ENCODE measurements around the gene ABHD4. TPM values are rescaled to one million over a fixed set of nuclear protein-coding genes. Genes with fewer than 3 reads are reported as not detected.

Gene ABHD4
- total and polyA plus RNA-seq, 4 donors = 9.0 to 32.9 (median 11.1) TPM

GRCh38 chr14:22610931-22611330 is 12.8 kb downstream of the ABHD4 start:
- Histone ChIP-seq H3K27me3 (ENCODE audit: control insufficient read depth in 4 of 4, insufficient read depth in 4 of 4, low read length in 3 of 4) (no peaks in the 10 kb centered on the region), H3K36me3 (ENCODE audit: control insufficient read depth in 4 of 4, insufficient read depth in 3 of 4, low read depth in 1 of 4, low read length in 3 of 4) (peaks cover 16 to 58% (median 40%) of the 10 kb centered on the region in 4 donors), H3K4me3 (ENCODE audit: low read depth in 1 of 3, low read length in 3 of 3) (no peak overlapping the region), H3K27ac (ENCODE audit: low read depth in 1 of 2, low read length in 2 of 2) (no peak overlapping the region), H3K4me1 (ENCODE audit: control insufficient read depth in 4 of 4, insufficient read depth in 4 of 4, low read length in 3 of 4) (peaks cover 0 to 3% (median 0%) of the 10 kb centered on the region in 4 donors), H3K9ac (ENCODE audit: low read depth in 1 of 2, low read length in 2 of 2) (no peak overlapping the region), H3K9me3 (ENCODE audit: control insufficient read depth in 4 of 4, low read length in 3 of 4) (no peaks in the 10 kb centered on the region)
- WGBS = 97% methylated on average over 2 of the region's 2 CpGs
- TF ChIP-seq RAD21 (IDR thresholded peaks at IDR 0.05) (no peak), RXRA (IDR thresholded peaks at IDR 0.05) (no peak), GABPA (IDR thresholded peaks at IDR 0.05 in 1 of 2, conservative IDR thresholded peaks at IDR 0.05 in 1 of 2) (no peak), REST (IDR thresholded peaks at IDR 0.05) (no peak)
- no peak for DNase-seq (ENCODE audit: low spot score)

GRCh38 chr14:22613106-22613695 is 15.1 kb downstream of the ABHD4 start:
- Histone ChIP-seq H3K4me1 (ENCODE audit: control insufficient read depth in 4 of 4, insufficient read depth in 4 of 4, low read length in 3 of 4) (peaks cover 0 to 3% (median 0%) of the 10 kb centered on the region in 4 donors), H3K4me3 (ENCODE audit: low read depth in 1 of 3, low read length in 3 of 3) (no peak overlapping the region), H3K27ac (ENCODE audit: low read depth in 1 of 2, low read length in 2 of 2) (no peak overlapping the region), H3K9ac (ENCODE audit: low read depth in 1 of 2, low read length in 2 of 2) (no peak overlapping the region), H3K27me3 (ENCODE audit: control insufficient read depth in 4 of 4, insufficient read depth in 4 of 4, low read length in 3 of 4) (no peaks in the 10 kb centered on the region), H3K36me3 (ENCODE audit: control insufficient read depth in 4 of 4, insufficient read depth in 3 of 4, low read depth in 1 of 4, low read length in 3 of 4) (peaks cover 12 to 35% (median 26%) of the 10 kb centered on the region in 4 donors), H3K9me3 (ENCODE audit: control insufficient read depth in 4 of 4, low read length in 3 of 4) (no peaks in the 10 kb centered on the region)
- WGBS = 78% methylated on average over 2 of the region's 2 CpGs
- no peak for DNase-seq (ENCODE audit: low spot score)
- no peak for TF ChIP-seq SP1 (IDR thresholded peaks at IDR 0.05)
- TF ChIP-seq RAD21 (IDR thresholded peaks at IDR 0.05) = no peak
- TF ChIP-seq CTCF (IDR thresholded peaks at IDR 0.05; ENCODE audit: low read depth, low read length, missing input control) = no peak
- no peak for TF ChIP-seq FOXA1 (IDR thresholded peaks at IDR 0.05)
- TF ChIP-seq EGR1 (IDR thresholded peaks at IDR 0.05; ENCODE audit: low read depth in 2 of 2) = no peak
- no peak for TF ChIP-seq RXRA (IDR thresholded peaks at IDR 0.05)
- TF ChIP-seq MAX (IDR thresholded peaks at IDR 0.05) = no peak
- no peak for TF ChIP-seq REST (IDR thresholded peaks at IDR 0.05)
- no peak for TF ChIP-seq NR2F2 (IDR thresholded peaks at IDR 0.05)
- no peak for TF ChIP-seq HNF4G (IDR thresholded peaks at IDR 0.05)
- TF ChIP-seq FOXA2 (IDR thresholded peaks at IDR 0.05) = no peak

Measured in liver (tissue), 9 donors.